Measurements from ENCODE around the gene MEIOB.

Gene MEIOB

DNA sequence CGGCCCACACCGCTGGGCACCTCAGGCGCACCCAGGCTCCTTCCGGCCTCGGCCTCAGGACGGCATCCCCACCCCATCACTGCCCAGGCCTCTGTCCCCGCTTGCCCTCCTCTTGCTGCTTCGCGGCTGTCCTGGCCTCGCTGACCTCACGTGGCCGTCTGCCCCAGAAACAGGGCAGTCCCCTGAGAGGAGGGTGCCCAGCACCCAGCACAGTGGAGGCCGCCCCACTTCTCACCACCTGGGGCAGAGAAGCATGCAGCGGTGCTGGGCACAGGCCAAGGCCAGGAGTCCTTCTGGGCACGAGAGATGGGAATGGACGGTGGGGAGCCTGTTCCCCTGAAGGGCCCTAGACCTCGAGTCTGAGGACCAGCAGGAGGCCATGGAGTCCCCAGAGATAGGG, 54.2 kb downstream of the MEIOB start:
- POLR2A ChIA-PET = no interaction called here
- no peak overlapping the region for H3K27ac ChIP-seq (ENCODE audit: extremely low read depth, low read depth, low read length)
- no peaks in the 10 kb centered on the region for H3K4me1 ChIP-seq (ENCODE audit: control insufficient read depth, insufficient read depth, low read length)
- H3K36me3 ChIP-seq (ENCODE audit: control insufficient read depth in 2 of 2, insufficient read depth in 1 of 2, low read length in 2 of 2) = peaks cover 0 to 74% of the 10 kb centered on the region in 2 experiments; a peak in 2 of 3 replicates
- CTCF ChIA-PET = no interaction called here
- H3K4me3 ChIP-seq (ENCODE audit: low read depth, low read length) = no peak overlapping the region
- no peaks in the 10 kb centered on the region for H3K9me3 ChIP-seq (ENCODE audit: control insufficient read depth, insufficient read depth, low read depth, low read length)
- no peak for TF ChIP-seq ZNF639 (tag by site-specific recombination; IDR thresholded peaks at IDR 0.05)
- no peak for TF ChIP-seq GLIS2 (tag by site-specific recombination; IDR thresholded peaks at IDR 0.05)
- TF ChIP-seq ZSCAN16 (tag by site-specific recombination; IDR thresholded peaks at IDR 0.05) = no peak
- TF ChIP-seq, protein P1, sequence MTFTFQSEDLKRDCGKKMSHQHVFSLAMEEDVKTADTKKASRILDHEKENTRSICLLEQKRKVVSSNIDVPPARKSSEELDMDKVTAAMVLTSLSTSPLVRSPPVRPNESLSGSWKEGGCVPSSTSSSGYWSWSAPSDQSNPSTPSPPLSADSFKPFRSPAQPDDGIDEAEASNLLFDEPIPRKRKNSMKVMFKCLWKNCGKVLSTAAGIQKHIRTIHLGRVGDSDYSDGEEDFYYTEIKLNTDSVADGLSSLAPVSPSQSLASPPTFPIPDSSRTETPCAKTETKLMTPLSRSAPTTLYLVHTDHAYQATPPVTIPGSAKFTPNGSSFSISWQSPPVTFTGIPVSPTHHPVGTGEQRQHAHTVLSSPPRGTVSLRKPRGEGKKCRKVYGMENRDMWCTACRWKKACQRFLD (tag by site-specific recombination; IDR thresholded peaks at IDR 0.05) = no peak
- no peak for TF ChIP-seq ZNF843 (tag by site-specific recombination; IDR thresholded peaks at IDR 0.05)
- TF ChIP-seq TRIM28 (IDR thresholded peaks at IDR 0.05; ENCODE audit: borderline replicate concordance, low read length) = no peak
- no peak for TF ChIP-seq KLF1 (tag by site-specific recombination; IDR thresholded peaks at IDR 0.05)
- TF ChIP-seq ZNF19 (tag by site-specific recombination; IDR thresholded peaks at IDR 0.05; ENCODE audit: low read depth) = no peak
- TF ChIP-seq, protein P2, sequence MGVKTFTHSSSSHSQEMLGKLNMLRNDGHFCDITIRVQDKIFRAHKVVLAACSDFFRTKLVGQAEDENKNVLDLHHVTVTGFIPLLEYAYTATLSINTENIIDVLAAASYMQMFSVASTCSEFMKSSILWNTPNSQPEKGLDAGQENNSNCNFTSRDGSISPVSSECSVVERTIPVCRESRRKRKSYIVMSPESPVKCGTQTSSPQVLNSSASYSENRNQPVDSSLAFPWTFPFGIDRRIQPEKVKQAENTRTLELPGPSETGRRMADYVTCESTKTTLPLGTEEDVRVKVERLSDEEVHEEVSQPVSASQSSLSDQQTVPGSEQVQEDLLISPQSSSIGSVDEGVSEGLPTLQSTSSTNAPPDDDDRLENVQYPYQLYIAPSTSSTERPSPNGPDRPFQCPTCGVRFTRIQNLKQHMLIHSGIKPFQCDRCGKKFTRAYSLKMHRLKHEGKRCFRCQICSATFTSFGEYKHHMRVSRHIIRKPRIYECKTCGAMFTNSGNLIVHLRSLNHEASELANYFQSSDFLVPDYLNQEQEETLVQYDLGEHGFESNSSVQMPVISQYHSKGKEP (tag by site-specific recombination; IDR thresholded peaks at IDR 0.05) = no peak
- TF ChIP-seq ZNF23 (tag by site-specific recombination; IDR thresholded peaks at IDR 0.05; ENCODE audit: borderline replicate concordance) = no peak
- no peak for TF ChIP-seq ZNF549 (tag by site-specific recombination; IDR thresholded peaks at IDR 0.05)
- TF ChIP-seq ZNF777 (tag by site-specific recombination; IDR thresholded peaks at IDR 0.05; ENCODE audit: borderline replicate concordance) = no peak
- no peak for TF ChIP-seq ZNF518A (tag by site-specific recombination; conservative IDR thresholded peaks at IDR 0.05; ENCODE audit: low read depth)
- TF ChIP-seq ZNF221 (tag by site-specific recombination; IDR thresholded peaks at IDR 0.05; ENCODE audit: borderline replicate concordance) = no peak
- no peak for TF ChIP-seq ZFP41 (tag by site-specific recombination; IDR thresholded peaks at IDR 0.05; ENCODE audit: borderline replicate concordance)

- H3K9me3 ChIP-seq (ENCODE audit: control insufficient read depth, insufficient read depth, low read depth, low read length) = no peaks in the 10 kb centered on the region
- no peaks in the 10 kb centered on the region for H3K4me1 ChIP-seq (ENCODE audit: control insufficient read depth, insufficient read depth, low read length)
- peaks cover 0 to 69% of the 10 kb centered on the region in 2 experiments; a peak in 2 of 3 replicates for H3K36me3 ChIP-seq (ENCODE audit: control insufficient read depth in 2 of 2, insufficient read depth in 1 of 2, low read length in 2 of 2)
- no peak overlapping the region for H3K4me3 ChIP-seq (ENCODE audit: low read depth, low read length)
- no peak overlapping the region for H3K27ac ChIP-seq (ENCODE audit: extremely low read depth, low read depth, low read length)
- POLR2A ChIA-PET = interaction anchor here (0.7 to 0.8 kb wide), 2 partner anchors 35 to 1175 kb away, joined by 3 read pairs; partner anchors contain the start of genes NUBP2 and SPSB3
- CTCF ChIA-PET = no interaction called here
- TF ChIP-seq ZBTB20 (tag by site-specific recombination; IDR thresholded peaks at IDR 0.05) = no peak
- TF ChIP-seq PRDM1 (tag by site-specific recombination; IDR thresholded peaks at IDR 0.05) = no peak
- TF ChIP-seq PRDM10 (tag by site-specific recombination; IDR thresholded peaks at IDR 0.05) = no peak
- no peak for TF ChIP-seq ZBTB7A (tag by site-specific recombination; IDR thresholded peaks at IDR 0.05; ENCODE audit: low read depth)
- TF ChIP-seq, protein P2 (tag by site-specific recombination; IDR thresholded peaks at IDR 0.05) = no peak
- no peak for TF ChIP-seq ZNF555 (tag by site-specific recombination; conservative IDR thresholded peaks at IDR 0.05)
- no peak for TF ChIP-seq ZNF585B (tag by site-specific recombination; IDR thresholded peaks at IDR 0.05)
Observed at GRCh38 chr16:1817276-1817589, 54.7 kb downstream of the MEIOB start.
